22Rv1 (cell line): ENCODE results near the gene SLC4A1.
A peak's percentile ranks its signal among the peaks of the same experiment; 100 is the strongest.

Source experiments
- H3K27ac ChIP-seq: fragments of 450-650 bp; 2 replicates; pipeline ENCODE4 v1.5.1; 2017
- CTCF ChIP-seq: fragments of 450-650 bp; IDR thresholded peaks from 2 replicates; pipeline ENCODE4 v1.5.1; 2017; ENCODE audit warnings: mild to moderate bottlenecking
- ZFX ChIP-seq: fragments of 450-650 bp; IDR thresholded peaks from 2 replicates; pipeline ENCODE4 v1.6.1; 2017; ENCODE audit warnings: antibody characterized with exemption, borderline replicate concordance

SLC4A1 gene

GRCh38 chr17:44210342-44211192 is 57.4 kb downstream of the SLC4A1 start:
- peak overlapping the region; percentile 30 for H3K27ac ChIP-seq
- TF ChIP-seq CTCF (peak; percentile 94), ZFX (no peak)

GRCh38 chr17:44209786-44210341 is 58.1 kb downstream of the SLC4A1 start:
- no peak for TF ChIP-seq ZFX
- no peak for TF ChIP-seq CTCF
- peak overlapping the region; percentile 30 for H3K27ac ChIP-seq

GRCh38 chr17:44207743-44208142 is 60.2 kb downstream of the SLC4A1 start:
- no peak overlapping the region for H3K27ac ChIP-seq
- TF ChIP-seq CTCF (no peak), ZFX (no peak)

GRCh38 chr17:44207319-44207718 is 60.6 kb downstream of the SLC4A1 start:
- TF ChIP-seq CTCF (no peak), ZFX (no peak)
- H3K27ac ChIP-seq: no peak overlapping the region

GRCh38 chr17:44206825-44207155 is 61.1 kb downstream of the SLC4A1 start:
- TF ChIP-seq ZFX (no peak), CTCF (peak; percentile 15; the same call in 1 of the 2 replicates)
- peak overlapping the region; percentile 45; the same call in 1 of the 2 replicates for H3K27ac ChIP-seq

GRCh38 chr17:44205962-44206824 is 61.7 kb downstream of the SLC4A1 start:
- TF ChIP-seq CTCF: peak; percentile 37
- TF ChIP-seq ZFX: no peak
- H3K27ac ChIP-seq: peak overlapping the region; percentile 45
